HG03571 (cell line): ENCODE results near the gene PSKH1.
"Not testable (repeated sequence)": the region's sequence is repeated elsewhere in the genome, so short reads cannot be mapped to it uniquely, and the experiment has no call there.

Experiments used
- ATAC-seq: cut with Tn5 transposase; IDR thresholded peaks from one replicate; pipeline ENCODE4 v1.9.1; 2021; ENCODE audit not compliant: unreplicated experiment

PSKH1 gene

DNA sequence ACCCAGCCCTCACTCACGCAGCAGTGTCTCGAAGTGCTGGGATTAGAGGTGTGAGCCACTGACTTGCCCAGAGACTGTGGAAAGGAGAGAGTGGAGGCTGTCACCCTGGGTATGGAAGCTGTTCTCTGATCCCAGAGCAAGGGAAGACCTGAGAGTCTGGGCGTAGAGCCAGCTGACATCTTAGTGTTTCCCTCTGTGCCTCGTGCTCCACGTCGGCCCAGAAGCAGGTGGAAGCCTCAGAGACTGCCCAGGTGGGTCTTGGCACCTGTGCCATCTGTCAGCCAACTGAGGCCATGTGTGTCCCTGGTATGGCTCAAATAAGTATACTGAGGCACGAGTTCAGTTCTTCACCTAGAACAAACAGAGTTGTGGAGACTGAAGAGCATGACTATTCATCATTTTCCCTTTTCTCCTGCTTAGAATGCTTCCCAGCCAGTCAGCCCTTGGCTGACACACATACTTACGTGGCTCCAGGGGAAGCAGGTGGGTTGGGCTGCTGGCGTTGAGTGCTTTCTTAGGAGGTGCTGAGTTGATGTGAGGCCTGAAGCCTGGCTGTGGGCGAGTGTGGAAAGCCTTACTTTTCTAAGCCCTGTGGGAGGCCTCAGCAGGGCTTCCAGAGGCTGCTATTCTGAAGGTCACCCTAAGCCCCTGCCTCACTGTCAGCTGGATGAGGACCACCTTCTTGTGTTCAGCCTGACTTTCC is 30.5 kb downstream of the PSKH1 start:
- no peak for ATAC-seq

DNA sequence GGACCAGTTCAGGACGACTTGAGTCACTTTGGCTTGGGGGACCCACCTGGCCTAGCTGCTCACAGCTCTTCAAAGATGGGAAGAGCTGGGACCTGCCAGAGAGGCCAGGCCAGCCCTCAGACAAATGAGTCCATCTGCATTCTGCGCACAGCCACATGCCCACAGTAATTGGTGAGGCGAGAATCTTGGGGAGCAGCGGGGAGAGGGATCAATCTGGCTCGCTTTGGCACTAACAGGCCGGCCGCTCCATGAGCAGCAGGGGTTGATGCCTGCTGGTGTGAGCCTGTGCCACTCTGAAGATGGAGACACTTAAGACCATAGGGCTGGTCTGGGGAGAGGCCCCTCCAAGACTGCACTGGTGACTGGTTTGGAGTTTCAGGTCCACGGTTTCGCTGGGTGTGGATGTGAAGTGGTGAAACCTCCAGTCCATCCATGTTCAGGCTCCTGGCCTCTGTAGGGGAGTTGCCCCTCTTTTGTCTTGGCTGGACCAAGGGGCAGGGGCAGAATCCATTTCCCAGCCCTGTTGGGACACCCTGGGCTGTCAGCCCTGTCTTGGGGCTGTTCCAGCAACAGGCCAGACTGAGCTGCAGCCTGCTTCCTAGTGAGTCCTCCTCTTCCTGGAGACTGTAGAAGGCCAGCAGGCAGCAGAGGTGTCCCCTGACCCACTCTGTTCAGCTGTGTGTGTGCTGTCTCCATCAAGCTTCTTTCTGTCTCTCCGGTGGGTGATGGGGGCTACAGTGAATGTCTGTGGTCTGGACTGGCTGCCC is 31.3 kb downstream of the PSKH1 start:
- ATAC-seq = no peak

DNA sequence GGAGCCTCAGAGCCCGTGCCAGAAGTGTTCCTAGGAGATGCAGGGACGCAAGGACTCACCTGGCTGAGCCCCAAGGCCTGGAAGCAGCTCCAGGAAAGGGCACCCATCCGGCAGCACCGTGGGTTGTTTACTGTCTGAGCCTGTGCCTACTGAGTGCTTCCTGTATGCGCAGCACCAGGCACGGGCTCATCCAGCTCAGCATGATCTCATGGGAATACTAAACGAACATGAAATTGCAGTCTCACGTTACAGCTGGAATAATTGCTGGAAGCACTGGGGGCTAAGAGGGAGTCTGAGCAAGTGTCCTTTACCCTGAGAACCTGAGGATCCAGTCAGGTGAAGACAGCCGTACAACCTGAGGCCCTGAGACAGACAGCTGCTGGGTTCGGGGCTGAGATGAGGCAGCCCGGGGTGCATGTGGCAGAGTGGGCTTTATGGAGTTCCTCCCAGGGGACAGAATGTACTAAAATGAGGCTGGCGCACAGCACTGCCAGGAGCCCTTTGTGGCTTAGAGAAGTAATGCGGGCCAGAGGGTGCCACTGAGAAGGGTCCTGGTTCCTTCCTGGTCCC is 33.2 kb downstream of the PSKH1 start:
- ATAC-seq = no peak

DNA sequence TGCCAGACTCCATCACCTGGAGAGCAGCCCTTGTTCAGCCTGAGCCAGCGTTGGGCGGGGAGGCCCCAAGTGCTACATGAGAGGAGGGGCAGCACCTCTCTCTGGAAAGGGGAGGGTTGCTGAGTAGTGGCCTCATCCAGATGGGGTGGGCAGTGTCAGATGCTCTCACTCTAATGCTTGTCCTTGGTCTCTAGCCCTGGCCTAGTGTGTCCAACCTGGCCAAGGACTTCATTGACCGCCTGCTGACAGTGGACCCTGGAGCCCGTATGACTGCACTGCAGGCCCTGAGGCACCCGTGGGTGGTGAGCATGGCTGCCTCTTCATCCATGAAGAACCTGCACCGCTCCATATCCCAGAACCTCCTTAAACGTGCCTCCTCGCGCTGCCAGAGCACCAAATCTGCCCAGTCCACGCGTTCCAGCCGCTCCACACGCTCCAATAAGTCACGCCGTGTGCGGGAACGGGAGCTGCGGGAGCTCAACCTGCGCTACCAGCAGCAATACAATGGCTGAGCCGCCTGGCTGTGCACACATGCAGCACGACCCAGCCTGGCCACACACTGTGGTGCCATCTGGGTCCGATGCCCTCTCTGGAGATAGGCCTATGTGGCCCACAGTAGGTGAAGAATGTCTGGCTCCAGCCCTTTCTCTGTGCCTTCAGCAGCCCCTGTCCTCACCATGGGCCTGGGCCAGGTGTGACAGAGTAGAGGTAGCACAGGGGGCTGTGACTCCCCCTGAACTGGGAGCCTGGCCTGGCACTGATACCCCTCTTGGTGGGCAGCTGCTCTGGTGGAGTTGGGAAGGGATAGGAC is 34.3 kb downstream of the PSKH1 start:
- no peak for ATAC-seq

DNA sequence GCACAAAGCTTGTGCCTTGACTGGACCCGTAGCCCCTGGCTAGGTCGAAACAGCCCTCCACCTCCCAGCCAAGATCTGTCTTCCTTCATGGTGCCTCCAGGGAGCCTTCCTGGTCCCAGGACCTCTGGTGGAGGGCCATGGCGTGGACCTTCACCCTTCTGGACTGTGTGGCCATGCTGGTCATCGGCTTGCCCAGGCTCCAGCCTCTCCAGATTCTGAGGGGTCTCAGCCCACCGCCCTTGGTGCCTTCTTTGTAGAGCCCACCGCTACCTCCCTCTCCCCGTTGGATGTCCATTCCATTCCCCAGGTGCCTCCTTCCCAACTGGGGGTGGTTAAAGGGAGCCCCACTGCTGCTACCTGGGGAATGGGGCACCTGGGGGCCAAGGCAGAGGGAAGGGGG is 35.1 kb downstream of the PSKH1 start:
- no peak for ATAC-seq

DNA sequence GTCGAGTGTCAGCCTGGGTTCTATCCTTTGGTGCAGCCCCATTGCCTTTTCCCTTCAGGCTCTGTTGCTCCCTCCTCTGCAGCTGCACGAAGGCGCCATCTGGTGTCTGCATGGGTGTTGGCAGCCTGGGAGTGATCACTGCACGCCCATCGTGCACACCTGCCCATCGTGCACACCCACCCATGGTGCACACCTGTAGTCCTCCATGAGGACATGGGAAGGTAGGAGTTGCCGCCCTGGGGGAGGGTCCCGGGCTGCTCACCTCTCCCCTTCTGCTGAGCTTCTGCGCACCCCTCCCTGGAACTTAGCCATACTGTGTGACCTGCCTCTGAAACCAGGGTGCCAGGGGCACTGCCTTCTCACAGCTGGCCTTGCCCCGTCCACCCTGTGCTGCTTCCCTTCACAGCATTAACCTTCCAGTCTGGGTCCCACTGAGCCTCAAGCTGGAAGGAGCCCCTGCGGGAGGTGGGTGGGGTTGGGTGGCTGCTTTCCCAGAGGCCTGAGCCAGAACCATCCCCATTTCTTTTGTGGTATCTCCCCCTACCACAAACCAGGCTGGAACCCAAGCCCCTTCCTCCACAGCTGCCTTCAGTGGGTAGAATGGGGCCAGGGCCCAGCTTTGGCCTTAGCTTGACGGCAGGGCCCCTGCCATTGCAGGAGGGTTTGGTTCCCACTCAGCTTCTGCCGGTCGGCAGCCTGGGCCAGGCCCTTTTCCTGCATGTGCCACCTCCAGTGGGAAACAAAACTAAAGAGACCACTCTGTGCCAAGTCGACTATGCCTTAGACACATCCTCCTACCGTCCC is 35.7 kb downstream of the PSKH1 start:
- ATAC-seq = peak; percentile 44

DNA sequence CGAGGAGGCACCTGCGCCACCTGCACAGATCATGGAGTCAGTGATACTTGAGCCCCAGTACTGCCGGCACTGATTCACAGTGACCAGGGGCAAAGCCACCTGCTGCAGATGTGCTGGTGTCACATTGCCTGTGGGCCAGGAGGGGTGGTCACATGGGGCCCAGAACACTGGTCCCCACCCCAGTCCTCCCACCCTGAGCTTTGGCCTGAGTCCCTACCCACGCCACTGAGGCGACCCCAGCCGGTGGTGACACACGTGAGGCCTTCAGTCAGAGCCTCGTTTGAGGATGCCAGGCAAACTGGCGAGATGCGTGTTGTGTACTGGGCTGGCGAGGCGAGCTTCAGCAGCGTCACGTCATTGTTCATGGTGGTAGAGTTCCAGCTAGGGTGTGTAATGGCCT is 37.1 kb downstream of the PSKH1 start:
- no peak for ATAC-seq

DNA sequence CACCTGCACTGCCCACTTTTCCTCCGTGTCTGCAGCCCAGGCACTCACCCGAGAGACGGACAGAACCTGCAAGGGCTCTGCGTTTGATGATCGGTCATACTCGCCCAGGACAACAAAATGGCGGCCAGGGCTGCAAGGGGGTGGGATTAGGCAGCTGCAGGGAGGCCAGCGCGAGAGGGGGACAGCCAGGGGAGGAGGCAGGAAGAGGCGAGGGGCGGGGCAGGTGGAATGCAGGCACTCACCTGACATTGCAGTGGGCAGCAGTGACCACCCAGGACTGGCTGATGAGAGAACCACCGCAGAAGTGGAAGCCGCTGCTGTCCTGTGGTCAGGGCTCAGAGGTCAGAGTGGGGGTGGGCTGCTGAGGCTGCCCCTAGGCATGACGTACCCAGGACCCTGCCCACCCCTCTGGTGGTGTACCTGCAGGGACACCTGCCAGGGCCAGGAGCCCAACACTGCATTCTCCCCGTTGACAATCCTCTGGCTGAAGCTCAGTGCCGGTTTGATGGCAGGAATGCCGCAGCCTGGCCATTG is 37.7 kb downstream of the PSKH1 start:
- ATAC-seq = no peak

DNA sequence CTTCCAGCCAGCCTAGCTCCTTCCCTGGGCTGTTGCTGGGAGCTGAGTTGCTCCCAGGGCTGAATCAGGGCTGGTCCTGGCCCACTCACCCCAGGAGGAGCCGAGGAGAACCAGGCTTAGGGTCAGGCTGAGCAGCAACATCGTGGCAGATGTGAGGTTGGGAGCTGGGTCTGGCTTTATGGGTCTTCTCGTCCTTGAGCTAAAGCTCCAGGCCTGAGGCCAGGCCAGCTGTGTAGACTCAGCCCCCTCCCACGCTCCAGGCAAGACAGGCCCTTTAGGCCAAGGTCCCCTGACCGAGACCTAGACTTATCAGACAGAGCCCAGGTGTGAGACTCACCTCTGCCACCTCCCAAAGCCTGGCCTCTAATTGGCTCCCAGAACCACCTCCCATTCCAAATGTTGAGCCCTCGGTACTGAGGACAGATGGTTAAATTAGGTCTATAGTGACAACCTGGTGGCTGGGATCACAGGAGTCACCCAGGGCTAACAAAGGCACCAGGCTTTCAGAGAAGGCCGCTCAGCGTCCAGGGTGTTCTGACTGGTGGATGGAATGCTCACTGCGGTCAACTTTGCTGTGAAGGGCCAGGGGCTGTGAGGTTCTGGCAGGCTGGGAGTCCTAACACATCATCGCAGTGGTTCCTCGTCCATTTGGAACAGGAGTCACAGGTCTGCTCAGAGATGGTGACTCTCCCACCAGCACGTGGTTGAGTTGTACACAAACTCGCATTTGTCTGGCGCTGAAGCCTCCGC is 38.8 kb downstream of the PSKH1 start, which contains the start of gene CTRL:
TSS of gene CTRL (minus strand) at position 151 of the 750 bp plus-strand sequence. CDS start at position 141, 10 bp downstream.
- ATAC-seq = no peak

DNA sequence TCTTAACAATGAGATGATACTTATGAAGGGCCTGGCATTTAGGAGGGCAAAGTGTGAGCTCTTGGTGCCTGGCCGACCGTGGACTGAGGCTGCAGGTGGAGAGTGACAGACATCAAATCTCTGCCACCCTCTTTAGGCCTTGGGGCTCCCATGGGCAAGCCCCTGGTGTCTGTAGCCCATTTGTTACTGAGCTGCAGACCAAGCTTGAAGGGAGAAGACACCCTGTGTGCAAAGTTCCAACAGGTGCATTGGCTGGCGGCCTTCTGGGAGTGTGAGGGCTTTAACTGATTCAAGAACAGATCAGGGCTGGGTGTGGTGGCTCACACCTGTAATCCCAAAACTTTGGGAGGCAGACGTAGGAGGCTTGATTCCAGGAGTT is 39.4 kb downstream of the PSKH1 start:
- ATAC-seq = no peak

DNA sequence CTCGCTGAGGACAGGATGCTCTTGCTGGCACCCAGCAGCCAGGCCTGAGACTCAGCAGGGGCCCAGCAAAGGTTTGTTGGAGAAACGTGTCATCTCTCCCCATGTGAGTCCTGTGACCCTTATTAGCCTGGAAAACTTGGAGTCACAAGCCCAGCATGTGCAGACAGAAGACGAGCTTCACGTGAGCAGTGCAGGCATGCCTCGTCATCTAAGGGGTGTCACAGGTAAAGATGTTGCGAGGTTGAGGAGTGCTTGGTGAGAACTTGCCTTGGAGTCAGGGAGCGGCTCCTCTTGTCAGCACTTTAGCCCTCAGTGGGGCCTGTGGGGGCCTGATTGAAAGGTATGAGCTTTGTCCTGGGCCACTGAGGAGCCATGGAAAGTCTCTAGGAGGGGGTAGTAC is 40.8 kb downstream of the PSKH1 start:
- no peak for ATAC-seq

DNA sequence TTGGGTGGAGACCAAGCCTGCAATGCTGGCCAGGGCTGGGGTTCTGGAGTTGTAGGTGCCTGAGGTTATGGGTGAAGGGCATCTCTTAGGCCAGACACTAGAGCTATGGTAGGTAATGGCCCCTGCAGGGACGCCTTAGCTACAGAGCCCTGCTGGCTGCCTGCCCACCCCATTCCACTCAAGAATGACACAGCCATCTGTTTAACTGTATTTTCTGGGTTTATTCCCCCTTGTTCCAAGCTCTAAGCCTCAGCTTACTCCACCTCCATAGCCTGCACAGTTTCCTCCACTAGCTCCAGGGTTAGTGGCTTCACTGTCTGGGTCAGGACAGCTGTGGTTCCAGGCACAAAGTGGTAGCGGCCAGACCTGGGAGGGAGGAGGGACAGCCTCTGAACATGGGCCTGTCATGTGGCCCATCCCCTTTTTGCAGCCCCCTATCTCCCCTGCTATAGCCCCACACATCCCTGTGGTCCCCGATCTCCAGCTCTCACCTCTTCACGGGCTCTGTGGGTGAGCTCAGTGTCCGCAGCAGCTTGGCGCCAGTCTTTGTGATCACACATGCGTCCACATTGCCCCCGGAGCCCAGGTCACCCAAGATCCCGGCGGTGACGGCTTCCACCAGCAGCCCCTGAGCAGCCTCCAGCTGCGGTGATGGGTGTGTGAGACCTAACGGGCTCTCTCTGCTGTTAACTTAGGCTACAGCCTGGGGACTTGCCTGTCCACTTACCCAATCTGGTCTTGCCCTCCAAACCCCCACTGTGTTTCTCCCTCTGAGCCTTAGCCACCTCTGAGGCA is 41.4 kb downstream of the PSKH1 start:
- ATAC-seq = no peak

DNA sequence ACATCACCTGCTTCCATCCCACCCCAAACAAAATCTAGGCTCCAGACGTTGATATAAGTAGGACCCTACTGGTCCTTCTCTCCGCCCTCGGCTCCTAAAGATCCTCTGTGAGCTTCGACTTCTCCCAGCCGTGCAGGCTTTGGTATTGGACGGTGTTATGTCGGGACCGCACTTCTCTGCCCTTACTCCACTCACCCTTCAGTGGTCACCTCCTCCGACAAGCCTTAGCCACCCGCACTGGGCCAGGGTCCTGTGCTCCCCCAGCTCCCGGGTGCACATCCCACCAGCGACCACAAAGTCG is 42.0 kb downstream of the PSKH1 start:
- no peak for ATAC-seq

DNA sequence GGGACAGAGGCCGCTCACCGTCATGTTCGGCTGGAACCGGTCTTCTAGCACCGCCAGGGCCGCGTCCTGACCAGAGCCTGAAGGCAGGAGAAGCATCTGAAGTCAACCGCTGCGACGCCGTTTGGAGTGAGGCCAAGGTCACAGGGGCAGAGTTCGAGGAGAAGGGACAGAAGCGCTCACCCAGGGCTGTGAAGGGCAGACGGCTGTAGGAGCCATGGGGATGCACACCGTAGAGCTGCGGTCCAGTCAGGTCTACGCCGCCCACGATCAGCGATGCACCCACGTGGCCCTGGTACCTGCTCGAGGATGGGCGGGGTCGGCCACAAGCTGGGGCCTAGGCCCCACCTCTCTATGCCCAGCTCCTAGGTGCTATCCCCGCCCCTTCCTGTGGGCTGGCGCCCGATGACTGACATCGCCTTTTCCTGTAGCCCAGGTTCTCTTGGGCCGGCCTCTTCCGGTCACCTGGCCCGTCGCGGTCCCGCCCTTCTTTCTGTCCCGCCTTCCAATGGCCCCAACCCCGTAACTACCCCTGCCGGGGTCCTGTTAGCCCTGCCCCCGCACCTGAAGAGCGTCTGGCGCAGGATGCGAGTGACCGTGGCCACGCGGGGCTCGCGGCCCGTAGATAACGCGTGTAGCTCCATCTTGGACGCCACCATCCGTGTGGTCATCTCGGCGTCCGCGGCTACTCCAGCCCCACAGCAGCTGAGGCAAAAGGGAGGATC is 42.5 kb downstream of the PSKH1 start:
- ATAC-seq = peak; percentile 85

DNA sequence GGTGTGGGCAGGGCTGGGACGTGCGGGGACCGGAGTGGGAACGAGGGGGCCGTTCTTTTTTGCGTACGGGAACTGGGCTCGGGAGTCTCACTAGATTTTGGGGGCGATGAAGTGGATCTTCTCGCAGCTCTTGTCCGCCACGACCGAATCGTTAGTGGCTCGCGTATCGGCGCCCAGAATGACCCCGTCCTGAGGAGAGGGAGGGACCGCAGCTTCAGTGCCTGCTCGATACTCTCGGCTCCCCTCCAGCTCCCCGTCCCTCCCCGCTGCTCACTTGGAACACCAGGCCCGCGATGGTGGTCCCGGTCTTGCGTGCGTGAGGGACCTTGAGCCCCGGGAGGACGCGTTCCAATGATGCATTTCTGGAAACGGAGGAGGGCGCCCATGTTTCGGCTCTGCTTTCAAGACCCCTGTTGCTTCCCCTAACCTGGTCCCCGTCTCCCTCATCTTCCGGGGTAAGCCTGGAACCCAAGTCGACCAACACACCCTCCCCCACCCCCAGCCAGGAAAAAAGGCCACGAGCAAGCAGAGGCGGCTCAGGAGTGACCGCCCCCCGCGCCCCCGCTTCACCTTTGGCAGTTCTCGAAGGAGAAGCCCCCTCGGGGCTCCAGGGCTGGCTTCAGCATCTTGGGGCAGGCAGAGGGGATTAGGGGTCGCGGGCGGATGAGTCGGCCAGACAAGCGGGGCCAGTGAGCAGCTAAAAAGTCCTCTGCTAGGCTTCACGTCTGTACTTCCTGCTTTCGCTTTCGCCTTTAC is 43.2 kb downstream of the PSKH1 start, which contains the start of gene PSMB10:
TSS of gene PSMB10 (minus strand) at position 727 of the 756 bp plus-strand sequence. CDS start at position 626, 101 bp downstream.
- no peak for ATAC-seq

DNA sequence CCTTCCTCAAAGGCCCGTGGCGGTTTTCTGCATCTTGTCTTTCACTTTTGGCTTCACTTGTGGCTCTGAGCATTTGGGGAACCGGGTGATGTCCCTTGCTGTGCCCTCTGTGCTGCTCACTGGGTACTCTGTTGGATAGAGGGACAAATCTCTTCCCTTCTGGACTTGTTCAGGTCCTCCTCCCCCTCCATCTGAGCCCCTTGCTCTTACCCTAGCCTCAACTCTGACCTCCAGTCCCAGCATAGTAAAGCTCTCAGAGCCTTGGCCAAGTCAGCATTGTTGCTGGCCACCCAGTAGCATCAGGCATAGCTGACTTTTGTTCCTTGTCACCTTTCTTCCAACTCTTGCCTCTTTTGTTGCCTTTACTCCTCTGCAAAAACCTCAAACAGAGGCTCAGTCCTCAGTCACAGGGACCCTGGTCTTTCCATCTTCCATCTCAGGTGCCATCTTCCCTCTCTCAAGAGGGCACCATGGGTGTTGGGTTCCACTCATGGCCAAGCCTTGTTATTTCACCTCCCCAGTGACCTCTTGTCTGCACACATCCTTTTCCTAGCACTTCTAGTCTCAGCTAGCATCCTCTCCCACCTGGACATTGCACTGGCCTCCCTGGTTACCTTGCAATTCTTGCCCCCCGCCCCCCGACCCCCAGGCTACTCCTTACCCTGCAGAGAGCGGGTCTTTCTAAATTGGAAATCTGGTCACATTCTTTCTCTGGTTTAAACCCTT is 44.0 kb downstream of the PSKH1 start:
- ATAC-seq = peak; percentile 50

DNA sequence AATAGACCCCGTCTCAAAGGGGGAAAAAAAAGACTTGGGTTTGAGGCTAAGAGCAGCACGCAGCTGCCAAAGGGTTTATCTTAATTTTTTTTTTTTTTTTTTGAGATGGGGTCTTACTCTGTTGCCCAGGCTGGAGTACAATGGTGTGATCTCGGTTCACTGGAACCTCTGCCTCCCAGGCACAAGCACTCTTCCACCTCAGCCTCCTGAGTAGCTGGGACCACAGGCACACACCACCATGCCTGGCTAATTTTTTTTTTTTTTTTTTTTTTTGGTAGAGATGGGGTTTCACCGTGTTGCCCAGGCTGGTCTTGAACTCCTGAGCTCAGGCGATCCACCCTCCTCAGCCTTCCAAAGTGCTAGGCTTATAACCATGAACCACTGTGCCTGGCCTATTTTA is 44.7 kb downstream of the PSKH1 start:
- ATAC-seq = not testable (repeated sequence)
